Fibroblast of skin of abdomen (primary cell): ENCODE results near the gene ACLY.
A peak's percentile ranks its signal among the peaks of the same experiment; 100 is the strongest.
"Not testable (repeated sequence)": the region's sequence is repeated elsewhere in the genome, so short reads cannot be mapped to it uniquely, and the experiment has no call there.

ENCODE experiments used
- DNase-seq: peaks from one replicate; pipeline ENCODE4 v3.0.0-alpha.2; 2013

ACLY gene

DNA sequence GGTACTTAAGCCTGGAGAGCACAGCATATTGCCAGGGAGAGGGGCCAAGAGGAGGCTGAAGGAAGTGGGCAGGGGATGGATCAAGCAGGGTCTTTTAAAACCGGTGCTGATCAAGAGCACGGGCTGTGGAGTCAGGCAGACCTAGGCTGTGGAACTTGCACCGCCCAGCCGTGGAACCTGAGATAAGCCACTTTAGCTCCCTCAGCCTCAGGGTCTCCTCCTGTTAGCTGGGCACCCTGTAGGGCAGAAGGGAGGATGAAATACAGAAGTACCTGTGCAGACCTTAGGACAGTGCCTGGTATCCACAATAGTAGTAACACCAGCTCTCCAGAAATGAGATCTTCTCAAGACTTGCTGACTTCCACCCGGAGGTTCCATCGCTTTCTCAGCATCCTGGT lies 20.9 kb upstream of the ACLY start:
- no peak for DNase-seq

GRCh38 chr17:41939044-41939692 lies 20.4 kb upstream of the ACLY start:
- DNase-seq: no peak

GRCh38 chr17:41937970-41938954 lies 19.5 kb upstream of the ACLY start:
- DNase-seq: no peak

DNA sequence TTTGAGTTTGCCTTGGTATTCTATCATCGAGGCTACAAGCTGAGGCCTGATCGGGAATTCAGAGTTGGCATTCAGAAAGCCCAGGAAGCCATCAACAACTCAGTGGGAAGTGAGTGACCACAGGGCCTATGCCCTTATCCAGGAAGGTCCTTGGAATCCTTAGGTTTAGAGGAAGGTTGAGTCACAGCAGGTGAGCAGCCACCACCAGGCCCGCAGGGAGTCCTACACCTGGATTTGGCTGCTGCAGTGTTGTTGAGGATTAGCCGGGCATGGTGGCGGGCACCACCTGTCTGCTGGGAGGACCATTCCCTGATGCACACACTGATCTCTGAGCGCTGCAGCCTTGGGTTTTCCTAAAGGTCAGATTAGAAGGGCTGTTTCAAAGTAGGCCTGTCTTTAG lies 16.9 kb upstream of the ACLY start:
- DNase-seq: no peak

DNA sequence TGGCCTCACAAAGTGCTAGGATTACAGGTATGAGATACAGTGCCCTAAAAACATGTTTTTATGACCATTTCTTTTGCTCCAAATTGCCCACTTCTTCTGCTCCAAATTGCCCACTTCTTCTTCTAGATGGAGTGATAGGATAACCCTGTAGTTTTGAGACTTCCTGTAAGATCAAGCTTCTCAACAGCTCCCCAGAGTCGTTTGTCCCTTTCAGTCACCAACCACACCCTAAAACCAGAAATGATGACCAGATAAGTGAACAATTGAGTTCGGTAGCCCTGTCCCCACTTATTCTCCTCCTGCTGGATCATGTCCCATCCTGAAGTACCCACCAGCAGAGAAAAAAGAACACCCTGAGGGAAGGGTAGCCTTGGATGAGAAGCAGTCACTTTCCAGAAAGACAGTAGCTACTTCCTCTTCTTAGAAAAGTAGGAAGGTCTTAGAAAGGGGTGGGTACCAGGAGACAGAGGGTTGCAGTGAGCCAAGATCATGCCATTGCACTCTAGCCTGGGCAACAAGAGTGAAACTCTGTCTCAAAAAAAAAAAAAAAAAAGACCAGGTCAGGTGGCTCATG lies 14.2 kb upstream of the ACLY start:
- DNase-seq: no peak

GRCh38 chr17:41931715-41932114 lies 13.0 kb upstream of the ACLY start:
- DNase-seq: not testable (repeated sequence)

DNA sequence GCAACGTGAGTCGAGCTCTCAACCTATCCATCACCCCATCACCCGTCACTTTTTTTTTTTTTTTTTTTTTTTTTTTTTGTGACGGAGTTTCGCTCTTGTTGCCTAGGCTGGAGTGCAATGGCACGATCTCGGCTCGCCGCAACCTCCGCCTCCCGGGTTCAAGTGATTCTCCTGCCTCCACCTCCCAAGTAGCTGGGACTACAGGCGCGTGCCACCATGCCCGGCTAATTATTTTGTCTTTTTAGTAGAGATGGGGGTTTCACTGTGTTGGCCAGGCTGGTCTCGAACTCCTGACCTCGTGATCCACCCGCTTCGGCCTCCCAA lies 12.0 kb upstream of the ACLY start:
- not testable (repeated sequence) for DNase-seq

GRCh38 chr17:41930009-41930832 lies 11.5 kb upstream of the ACLY start, which contains the start of gene ODAD4:
ODAD4 (plus strand) TSS chr17:41930617; CDS start chr17:41930724, 107 bp downstream.
- peak; percentile 98 for DNase-seq

GRCh38 chr17:41928693-41929251 lies 10.0 kb upstream of the ACLY start:
- no peak for DNase-seq

DNA sequence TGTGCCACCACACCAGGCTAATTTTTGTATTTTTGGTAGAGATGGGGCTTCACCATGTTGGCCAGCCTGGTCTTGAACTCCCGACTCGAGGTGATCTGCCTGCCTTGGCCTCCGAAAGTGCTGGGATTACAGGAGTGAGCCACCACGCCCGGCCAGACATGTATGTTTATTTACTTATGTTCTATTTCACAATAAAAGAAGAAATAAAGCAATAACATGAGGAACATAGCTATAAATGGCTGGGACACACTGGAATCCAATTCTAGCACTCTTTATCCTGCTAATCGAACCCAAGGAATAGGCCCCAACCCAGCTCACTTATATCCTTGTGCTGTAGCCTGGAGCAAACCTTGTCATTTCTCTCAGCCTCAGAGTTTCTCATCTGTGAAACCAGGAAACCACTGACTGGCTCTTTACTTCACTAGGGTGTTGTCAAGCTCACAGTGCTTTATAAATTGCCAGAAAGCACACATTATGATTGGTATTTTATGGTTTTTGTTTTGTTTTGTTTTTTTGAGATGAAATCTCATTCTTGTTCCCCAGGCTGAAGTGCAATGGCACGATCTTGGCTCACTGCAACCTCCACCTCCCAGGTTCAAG lies 7.3 kb upstream of the ACLY start:
- DNase-seq: no peak

GRCh38 chr17:41920580-41920955 lies 1.8 kb upstream of the ACLY start:
- no peak for DNase-seq

DNA sequence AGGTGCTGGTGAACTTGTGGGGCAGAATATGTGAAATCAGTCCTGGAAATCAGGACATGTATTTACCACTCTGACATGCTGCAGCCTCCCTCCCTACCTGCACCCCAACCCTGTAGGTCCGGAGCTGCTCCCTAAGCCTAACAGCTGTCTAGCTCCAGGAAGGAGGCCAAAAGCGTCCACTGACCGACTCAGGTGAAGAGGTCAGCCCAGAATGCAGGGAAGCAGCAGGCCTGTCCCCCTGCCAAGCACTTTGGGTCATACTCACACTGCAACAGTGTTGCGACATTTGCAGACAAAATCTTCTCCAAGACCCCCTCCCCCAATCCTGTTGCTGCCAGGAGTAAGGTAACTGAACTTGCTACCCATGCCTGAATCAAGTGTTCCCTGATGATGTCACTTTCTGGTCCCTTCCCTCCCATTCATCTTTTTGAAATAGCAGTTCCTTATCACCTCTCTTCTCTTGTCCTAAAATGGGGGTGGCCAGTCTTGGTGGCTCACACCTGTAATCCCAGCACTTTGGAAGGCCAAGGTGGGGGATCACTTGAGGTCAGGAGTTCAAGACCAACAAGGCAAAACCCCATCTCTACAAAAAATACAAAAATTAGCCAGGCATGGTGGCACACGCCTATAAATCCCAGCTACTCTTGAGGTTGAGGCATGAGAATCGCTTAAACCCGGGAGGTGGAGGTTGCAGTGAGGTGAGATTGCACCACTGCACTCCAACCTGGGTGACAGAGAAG lies 1.3 kb upstream of the ACLY start:
- DNase-seq: no peak

DNA sequence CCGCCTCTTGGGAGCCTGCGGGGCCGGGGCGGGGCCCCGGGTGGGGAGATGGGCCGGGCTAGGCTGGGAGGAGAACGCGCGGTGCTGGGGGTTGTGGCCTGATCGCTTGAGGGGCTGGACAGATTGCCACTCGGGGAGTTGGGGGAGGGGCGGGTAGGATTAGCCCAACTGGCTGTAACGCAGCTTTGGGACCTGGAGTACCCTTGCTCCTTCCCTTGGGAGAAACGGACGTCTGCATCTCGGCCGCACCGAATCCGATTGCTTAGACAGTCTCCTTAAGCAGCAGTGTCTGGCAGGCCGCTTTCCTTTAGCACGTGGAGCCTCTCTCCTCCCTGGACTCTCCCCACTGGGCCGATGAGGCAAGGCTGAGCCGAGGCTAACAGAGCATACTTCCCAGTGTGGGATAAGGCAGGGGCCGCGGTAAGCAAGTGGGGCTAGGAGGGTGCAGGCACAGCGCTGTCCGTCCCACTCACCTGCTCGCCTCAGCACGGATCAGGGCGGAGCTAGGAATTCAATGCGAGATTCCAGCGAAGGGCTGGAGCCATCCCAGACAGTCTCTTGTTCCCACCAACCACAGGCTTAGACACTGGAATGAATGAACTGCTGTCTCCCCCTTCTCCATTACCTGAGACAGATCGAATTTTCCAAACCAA lies 540 bp upstream of the ACLY start:
- DNase-seq: no peak

GRCh38 chr17:41917679-41918313 lies 955 bp downstream of the ACLY start:
- DNase-seq: peak; percentile 50

DNA sequence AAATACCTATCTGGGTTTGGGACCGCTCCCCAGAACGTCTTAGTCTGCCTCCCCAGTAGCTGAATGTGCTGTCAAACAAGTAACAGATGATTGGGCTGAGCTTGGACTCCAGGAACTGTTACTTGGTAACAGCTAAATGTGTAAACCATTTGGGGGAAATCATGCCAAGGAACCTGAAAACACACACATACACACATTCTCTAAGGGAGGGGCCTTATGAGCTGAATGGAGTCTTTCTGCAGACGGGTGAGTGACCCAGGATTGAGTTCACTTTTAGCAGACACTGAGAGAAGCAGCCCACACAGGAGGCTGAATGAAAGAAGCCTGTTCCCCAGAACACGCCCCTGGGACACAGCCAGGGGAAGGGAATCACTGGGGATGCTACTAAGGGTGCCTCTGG lies 1.6 kb downstream of the ACLY start:
- peak; percentile 51 for DNase-seq

- no peak for DNase-seq
Measured at GRCh38 chr17:41915566-41915965, 3.2 kb downstream of the ACLY start.

DNA sequence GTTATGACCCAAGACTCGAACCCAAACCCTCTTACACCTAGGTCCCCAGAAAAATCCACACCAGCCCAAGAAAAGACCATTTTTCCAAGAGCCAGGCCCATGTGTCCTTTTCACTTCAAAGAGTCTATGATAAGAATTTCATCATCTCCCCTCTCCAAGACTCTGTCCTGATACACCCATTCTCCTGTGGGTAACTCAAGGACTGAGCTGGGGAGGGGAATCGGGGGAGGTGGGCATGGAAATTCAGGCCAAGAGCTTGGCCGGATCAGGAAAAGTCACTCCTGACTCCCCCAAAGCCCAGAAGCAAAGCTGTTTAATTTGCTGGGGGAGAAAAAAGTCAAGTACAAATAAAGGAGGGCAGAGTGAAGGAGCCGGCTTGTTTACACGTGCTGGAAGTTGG lies 3.7 kb downstream of the ACLY start:
- DNase-seq: no peak

GRCh38 chr17:41914358-41914766 lies 4.4 kb downstream of the ACLY start:
- no peak for DNase-seq

- DNase-seq: no peak
Measured at GRCh38 chr17:41913798-41914197, 5.0 kb downstream of the ACLY start.

- no peak for DNase-seq
Measured at GRCh38 chr17:41912925-41913324, 5.8 kb downstream of the ACLY start.
